Pancreas (tissue), 10 donors: ENCODE data around the gene LHX6. TPM values are rescaled to one million over a fixed set of nuclear protein-coding genes. Genes with fewer than 3 reads are reported as not detected.

Experiments
- ATAC-seq, 4 donors: fragments of 200-7000 bp; cut with Tn5 transposase; one replicate each; pipeline versions ENCODE4 v1.8.0 to v1.9.1; 2020; ENCODE audit warnings: mild to moderate bottlenecking in 4 of 4, moderate library complexity in 4 of 4
- DNase-seq, 6 donors: peaks; one replicate each; pipeline ENCODE4 v3.0.0-alpha.2; 2020
- FAIRE-seq: peaks from 2 replicates; lab custom pipeline; 2012; peaks lifted over from hg19 to GRCh38; lab: Jason Lieb, UNC
- H3K27ac ChIP-seq, 4 donors: fragments of 200-600 bp; sonication (generic); 1 replicate in 3 of 4; 2 replicates in 1 of 4; pipeline versions ENCODE4 v1.5.0 to v1.8.0; 2020
- H3K27me3 ChIP-seq, 4 donors: fragments of 200-600 bp; one replicate each; pipeline ENCODE4 v1.8.0; 2021
- H3K36me3 ChIP-seq, 3 donors: fragments of 200-600 bp; sonication (generic) in 1 of 3; one replicate each; pipeline versions ENCODE4 v1.5.0 to v1.8.0; 2020 to 2021
- H3K4me1 ChIP-seq, 3 donors: fragments of 200-600 bp; one replicate each; pipeline ENCODE4 v1.8.0; 2021
- H3K4me3 ChIP-seq, 4 donors: fragments of 200-600 bp; sonication (generic) in 2 of 4; one replicate each; pipeline versions ENCODE4 v1.5.0 to v1.8.0; 2020 to 2021
- H3K9me3 ChIP-seq, 4 donors: fragments of 200-600 bp; one replicate each; pipeline ENCODE4 v1.8.0; 2021
- WGBS, 2 donors: extraction: QIAGEN DNeasy Blood & Tissue Kit; methylation state at CpG; one replicate each; pipeline ENCODE4 v1.1.7; 2013; 5-methylcytosine and 5-hydroxymethylcytosine counted together
- intact Hi-C, 3 donors: fragments of 100-400 bp; cut with DNase I; formaldehyde crosslinking; loops; one replicate each; pipeline versions ENCODE4 v1.11.1 to v1.14.2; 2022
- polyA plus RNA-seq, 2 donors: library from polyadenylated mRNA; stranded (reverse); fragments of 200-250 nt; gene quantifications; one replicate each; pipeline ENCODE4 v1.2.3, GENCODE V29; 2013
- total RNA-seq, 6 donors: library from RNA; stranded (reverse); fragmentation: NEBNext Ultra II Directional in 4 of 6; extraction: Animal tissue kit (Norgen Biotek cat#: 25700) in 4 of 6; gene quantifications; one replicate each; pipeline versions ENCODE4 v1.2.1 to v1.2.4, GENCODE V29; 2021 to 2023
- TF ChIP-seq, protein P1 (sequence below), 4 donors: fragments of 200-600 bp; sonication (generic) in 3 of 4; IDR thresholded peaks; one replicate each; pipeline versions ENCODE4 v1.5.0 to v1.8.0; 2021; ENCODE audit warnings: antibody characterized with exemption in 4 of 4
- donor health status: healthy with polysubstance abuse.
- donor health status: DM: no; HTN: no; CAD: no; lungs with moderate emphysema.
- donor health status: DM: no; HTN: no; CAD: no.
- donor health status: control.
- donor health status: control.
- donor health status: Bipolar disorder and iron deficiency.
- donor health status: DM: yes; HTN: yes; CAD: no.
- donor health status: DM: no; HTN: no; CAD: no.
- donor health status: DM: no; HTN: no; CAD: no.
- donor health status: DM: yes; HTN: yes; CAD: no.

LHX6 gene
- total and polyA plus RNA-seq, 8 donors: 0.22 to 1.7 (median 1.0) TPM

DNA sequence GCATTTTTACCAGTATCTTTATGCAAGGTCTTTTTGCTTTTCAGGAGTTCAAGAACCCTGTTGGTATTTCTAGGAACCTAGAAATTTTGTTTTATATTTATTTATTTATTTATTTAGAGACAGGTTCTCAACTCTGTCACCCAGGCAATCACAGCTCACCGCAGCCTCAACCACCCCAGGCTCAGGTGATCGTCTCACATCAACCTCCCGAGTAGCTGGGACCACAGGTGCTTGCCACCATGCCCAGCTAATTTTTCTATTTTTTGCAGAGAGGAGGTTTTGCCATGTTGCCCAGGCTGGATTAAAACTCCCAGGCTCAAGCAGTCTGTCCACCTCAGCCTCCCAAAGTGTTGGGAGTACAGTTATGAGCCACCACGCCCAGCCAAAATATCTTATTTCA, 32.9 kb downstream of the LHX6 start:
- no peaks in the 10 kb centered on the region for H3K9me3 ChIP-seq
- no peaks in the 10 kb centered on the region for H3K27me3 ChIP-seq
- intact Hi-C loops: no loop called here
- H3K27ac ChIP-seq: no peak overlapping the region
- H3K36me3 ChIP-seq: no peaks in the 10 kb centered on the region
- no peaks in the 10 kb centered on the region for H3K4me1 ChIP-seq
- ATAC-seq: no peak
- DNase-seq: no peak
- WGBS, 2 donors: 82 to 94% methylated on average over 4 of the region's 4 CpGs
- TF ChIP-seq, protein P1, sequence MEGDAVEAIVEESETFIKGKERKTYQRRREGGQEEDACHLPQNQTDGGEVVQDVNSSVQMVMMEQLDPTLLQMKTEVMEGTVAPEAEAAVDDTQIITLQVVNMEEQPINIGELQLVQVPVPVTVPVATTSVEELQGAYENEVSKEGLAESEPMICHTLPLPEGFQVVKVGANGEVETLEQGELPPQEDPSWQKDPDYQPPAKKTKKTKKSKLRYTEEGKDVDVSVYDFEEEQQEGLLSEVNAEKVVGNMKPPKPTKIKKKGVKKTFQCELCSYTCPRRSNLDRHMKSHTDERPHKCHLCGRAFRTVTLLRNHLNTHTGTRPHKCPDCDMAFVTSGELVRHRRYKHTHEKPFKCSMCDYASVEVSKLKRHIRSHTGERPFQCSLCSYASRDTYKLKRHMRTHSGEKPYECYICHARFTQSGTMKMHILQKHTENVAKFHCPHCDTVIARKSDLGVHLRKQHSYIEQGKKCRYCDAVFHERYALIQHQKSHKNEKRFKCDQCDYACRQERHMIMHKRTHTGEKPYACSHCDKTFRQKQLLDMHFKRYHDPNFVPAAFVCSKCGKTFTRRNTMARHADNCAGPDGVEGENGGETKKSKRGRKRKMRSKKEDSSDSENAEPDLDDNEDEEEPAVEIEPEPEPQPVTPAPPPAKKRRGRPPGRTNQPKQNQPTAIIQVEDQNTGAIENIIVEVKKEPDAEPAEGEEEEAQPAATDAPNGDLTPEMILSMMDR (IDR thresholded peaks at IDR 0.05): no peak
- H3K4me3 ChIP-seq: no peak overlapping the region
- no peak for FAIRE-seq

GRCh38 chr9:122193651-122194050, 35.1 kb downstream of the LHX6 start:
- Histone ChIP-seq H3K9me3 (no peaks in the 10 kb centered on the region), H3K27me3 (no peaks in the 10 kb centered on the region), H3K27ac (no peak overlapping the region), H3K4me3 (no peak overlapping the region), H3K36me3 (no peaks in the 10 kb centered on the region), H3K4me1 (no peaks in the 10 kb centered on the region)
- intact Hi-C loops: no loop called here
- no peak for FAIRE-seq
- TF ChIP-seq, protein P1 (IDR thresholded peaks at IDR 0.05): no peak
- 78 to 82% methylated on average over 6 of the region's 6 CpGs for WGBS, 2 donors
- ATAC-seq: no peak
- DNase-seq: no peak

- intact Hi-C loops: no loop called here
- Histone ChIP-seq H3K27ac (no peak overlapping the region), H3K36me3 (no peaks in the 10 kb centered on the region), H3K27me3 (no peaks in the 10 kb centered on the region), H3K4me1 (no peaks in the 10 kb centered on the region), H3K9me3 (no peaks in the 10 kb centered on the region), H3K4me3 (no peak overlapping the region)
- WGBS, 2 donors: 81 to 84% methylated on average over 16 of the region's 16 CpGs
- FAIRE-seq (no peak), ATAC-seq (no peak), DNase-seq (no peak)
- TF ChIP-seq, protein P1 (IDR thresholded peaks at IDR 0.05): no peak
These were observed 35.7 kb downstream of the LHX6 start for GRCh38 chr9:122192914-122193525.

DNA sequence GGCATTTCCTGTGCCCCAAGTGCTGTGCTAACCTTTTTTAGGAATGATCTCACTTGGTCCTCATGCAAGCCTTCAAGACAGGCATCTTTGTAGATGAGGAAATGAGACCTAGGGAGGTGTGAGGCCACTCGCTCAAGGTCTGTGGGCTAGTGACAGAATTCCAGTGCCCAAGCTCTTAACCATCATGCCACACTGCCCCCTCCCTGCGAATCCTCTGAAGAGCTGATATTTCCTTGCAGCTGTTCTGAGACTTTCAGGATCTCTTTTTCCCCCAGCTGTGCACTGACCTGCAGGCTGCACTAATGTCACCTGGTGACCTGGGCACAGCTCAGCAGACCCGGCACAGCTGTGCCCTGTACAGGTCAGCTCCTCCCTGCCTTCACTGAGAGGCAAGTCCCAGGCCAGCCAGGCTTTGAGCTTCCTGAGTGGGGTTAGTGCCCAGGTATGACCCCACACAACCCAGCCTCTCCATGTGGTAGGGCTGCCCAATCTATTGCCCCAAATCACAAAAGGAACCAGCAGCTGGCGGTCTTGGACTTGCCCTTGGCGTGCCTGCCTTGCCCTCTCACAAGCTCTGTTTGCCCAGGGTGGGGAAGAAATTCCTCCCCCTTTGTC, 36.4 kb downstream of the LHX6 start:
- Histone ChIP-seq H3K36me3 (no peaks in the 10 kb centered on the region), H3K4me3 (no peak overlapping the region), H3K27ac (no peak overlapping the region), H3K4me1 (no peaks in the 10 kb centered on the region), H3K27me3 (no peaks in the 10 kb centered on the region), H3K9me3 (no peaks in the 10 kb centered on the region)
- 75 to 84% methylated on average over 5 of the region's 5 CpGs for WGBS, 2 donors
- no peak for DNase-seq
- ATAC-seq: no peak
- FAIRE-seq: no peak
- TF ChIP-seq, protein P1 (IDR thresholded peaks at IDR 0.05): no peak
- intact Hi-C loops: no loop called here

DNA sequence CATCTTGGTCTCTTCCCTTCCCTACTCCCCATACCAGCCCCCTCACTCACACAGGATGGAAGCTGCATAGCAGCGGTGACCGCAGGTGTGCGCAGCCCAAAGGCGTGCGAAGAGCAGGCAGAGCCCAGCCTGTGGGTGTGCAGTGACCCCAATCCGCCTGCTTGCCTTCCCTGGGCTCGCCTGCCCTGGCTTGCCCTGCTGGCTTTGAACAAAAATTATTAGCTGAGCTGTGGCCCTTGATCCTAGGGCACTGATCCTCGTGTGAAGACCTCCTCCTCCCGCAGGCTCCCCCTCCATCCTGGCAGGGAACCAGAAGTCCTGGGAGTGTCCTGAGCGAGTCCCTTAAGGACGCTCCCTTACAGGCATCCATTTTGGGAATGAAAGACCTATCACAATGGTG, 37.2 kb downstream of the LHX6 start:
- DNase-seq (no peak), FAIRE-seq (no peak), ATAC-seq (no peak)
- Histone ChIP-seq H3K4me1 (no peaks in the 10 kb centered on the region), H3K9me3 (no peaks in the 10 kb centered on the region), H3K27me3 (no peaks in the 10 kb centered on the region), H3K27ac (no peak overlapping the region), H3K4me3 (no peak overlapping the region), H3K36me3 (no peaks in the 10 kb centered on the region)
- TF ChIP-seq, protein P1 (IDR thresholded peaks at IDR 0.05): no peak
- WGBS, 2 donors: 62 to 70% methylated on average over 11 of the region's 11 CpGs
- intact Hi-C loops: no loop called here
